IMR-90 (cell line): Measurements from ENCODE around the gene RBPJL. TPM values are rescaled to one million over a fixed set of nuclear protein-coding genes. Genes with fewer than 3 reads are reported as not detected.
A peak's percentile ranks its signal among the peaks of the same experiment; 100 is the strongest.

ENCODE experiments used
- ATAC-seq: fragments of 200-7000 bp; cut with Tn5 transposase; 2 replicates; pipeline ENCODE4 v1.9.1; 2020; ENCODE audit warnings: low read depth, mild to moderate bottlenecking, moderate library complexity
- Bru-seq: library from RNA; stranded (reverse); fragments of 400-500 nt; gene quantifications from one replicate; lab custom pipeline; 2021; lab: Mats Ljungman, UMichigan
- BruChase-seq, 2 experiments: library from RNA; stranded (reverse); fragments of 400-500 nt; gene quantifications; one replicate each; lab custom pipeline; 2021; lab: Mats Ljungman, UMichigan
- BruUV-seq: library from RNA; stranded (reverse); fragments of 400-500 nt; replicated peaks from 2 replicates; lab custom pipeline; 2021; lab: Mats Ljungman, UMichigan
- CTCF ChIA-PET: fragments of 300-600 bp; formaldehyde crosslinking; extraction: SDS; loops from one replicate; lab custom pipeline; 2021; ENCODE audit warnings: antibody characterized with exemption; lab: Yijun Ruan, JAX
- POLR2A ChIA-PET: fragments of 300-600 bp; sonication (Branson Sonifier 250); formaldehyde crosslinking; loops from one replicate; lab custom pipeline; 2022; ENCODE audit warnings: antibody characterized with exemption; ENCODE audit not compliant: unreplicated experiment; lab: Charles Lee
- DNase-seq: peaks from one replicate; pipeline ENCODE4 v3.0.0; 2013
- H2AFZ ChIP-seq: replicated peaks from 2 replicates; pipeline ENCODE3; 2013; ENCODE audit warnings: low read length, mild to moderate bottlenecking; ENCODE audit not compliant: poor library complexity
- H2AK5ac ChIP-seq: 2 replicates; pipeline ENCODE4 v1.6.1; 2013; ENCODE audit warnings: low read depth, low read length, inconsistent platforms
- H2AK9ac ChIP-seq: replicated peaks from 2 replicates; pipeline ENCODE3; 2013; ENCODE audit warnings: mild to moderate bottlenecking, low read depth, low read length, moderate library complexity; ENCODE audit not compliant: poor library complexity
- H2BK120ac ChIP-seq: 2 replicates; pipeline ENCODE4 v1.6.1; 2013; ENCODE audit warnings: low read depth, low read length, inconsistent platforms
- H2BK15ac ChIP-seq: 3 replicates; pipeline ENCODE4 v1.6.1; 2013; ENCODE audit warnings: low read depth, low read length, inconsistent platforms
- H2BK20ac ChIP-seq: 2 replicates; pipeline ENCODE4 v1.6.1; 2013; ENCODE audit warnings: low read depth, mild to moderate bottlenecking, inconsistent platforms, low read length, moderate library complexity
- H2BK5ac ChIP-seq: 2 replicates; pipeline ENCODE4 v1.6.1; 2013; ENCODE audit warnings: mild to moderate bottlenecking, low read depth, low read length, inconsistent platforms; ENCODE audit not compliant: poor library complexity, severe bottlenecking
- H3K14ac ChIP-seq: replicated peaks from 2 replicates; pipeline ENCODE4 v1.6.1; 2013; ENCODE audit warnings: low read depth, low read length, inconsistent platforms
- H3K18ac ChIP-seq: 2 replicates; pipeline ENCODE4 v1.6.1; 2013; ENCODE audit warnings: low read depth, low read length, control low read depth
- H3K23ac ChIP-seq: 2 replicates; pipeline ENCODE4 v1.6.1; 2013; ENCODE audit warnings: low read depth, low read length, inconsistent platforms
- H3K27ac ChIP-seq: 2 replicates; pipeline ENCODE4 v1.5.1; 2013; ENCODE audit warnings: mild to moderate bottlenecking, control low read depth, low read length; ENCODE audit not compliant: insufficient read depth
- H3K27me3 ChIP-seq: 2 replicates; pipeline ENCODE4 v1.6.1; 2013; ENCODE audit warnings: low read length; ENCODE audit not compliant: control insufficient read depth, insufficient read depth
- H3K36me3 ChIP-seq: 2 replicates; pipeline ENCODE4 v1.6.1; 2013; ENCODE audit warnings: low read length, mixed read lengths; ENCODE audit not compliant: control insufficient read depth, insufficient read depth
- H3K4ac ChIP-seq: 2 replicates; pipeline ENCODE4 v1.6.1; 2013; ENCODE audit warnings: low read depth, low read length, inconsistent platforms
- H3K4me1 ChIP-seq: 2 replicates; pipeline ENCODE4 v1.6.1; 2013; ENCODE audit warnings: low read length, mixed read lengths; ENCODE audit not compliant: control insufficient read depth, insufficient read depth
- H3K4me2 ChIP-seq: 2 replicates; pipeline ENCODE4 v1.6.1; 2013; ENCODE audit warnings: low read depth, mild to moderate bottlenecking, control low read depth, low read length, moderate library complexity
- H3K4me3 ChIP-seq: 2 replicates; pipeline ENCODE4 v1.5.1; 2013; ENCODE audit warnings: low read depth, mild to moderate bottlenecking, control low read depth, low read length, moderate library complexity; ENCODE audit not compliant: insufficient read depth
- H3K56ac ChIP-seq: 2 replicates; pipeline ENCODE4 v1.6.1; 2013; ENCODE audit warnings: low read length, inconsistent platforms; ENCODE audit not compliant: insufficient read depth; ENCODE audit errors: extremely low read depth
- H3K79me1 ChIP-seq, 2 experiments: 2 replicates each; pipeline ENCODE4 v1.6.1; 2013; ENCODE audit warnings: low read length in 2 of 2, inconsistent platforms in 1 of 2, low read depth in 1 of 2
- H3K9ac ChIP-seq: 2 replicates; pipeline ENCODE4 v1.6.1; 2013; ENCODE audit warnings: low read depth, low read length, control low read depth
- H3K9me1 ChIP-seq: 2 replicates; pipeline ENCODE4 v1.6.1; 2013; ENCODE audit warnings: low read length, inconsistent platforms; ENCODE audit not compliant: insufficient read depth
- H3K9me3 ChIP-seq: 2 replicates; pipeline ENCODE4 v1.6.1; 2013; ENCODE audit warnings: low read length; ENCODE audit not compliant: control insufficient read depth, insufficient read depth
- H4K20me1 ChIP-seq: 2 replicates; pipeline ENCODE4 v1.6.1; 2013; ENCODE audit warnings: low read length, inconsistent platforms; ENCODE audit not compliant: insufficient read depth
- H4K5ac ChIP-seq: 2 replicates; pipeline ENCODE4 v1.6.1; 2013; ENCODE audit warnings: mild to moderate bottlenecking, low read depth, low read length, control low read depth
- H4K8ac ChIP-seq, 2 experiments: 2 replicates each; pipeline ENCODE4 v1.6.1; 2013; ENCODE audit warnings: low read depth in 2 of 2, low read length in 2 of 2, control low read depth in 1 of 2, inconsistent platforms in 1 of 2
- H4K91ac ChIP-seq: 2 replicates; pipeline ENCODE4 v1.6.1; 2013; ENCODE audit warnings: low read depth, low read length, inconsistent platforms; ENCODE audit not compliant: insufficient read depth
- MXI1 ChIP-seq: IDR thresholded peaks from 2 replicates; pipeline ENCODE4 v1.6.1; 2012; ENCODE audit warnings: low read depth, mild to moderate bottlenecking, low read length, moderate library complexity, borderline replicate concordance
- RAD21 ChIP-seq: IDR thresholded peaks from 2 replicates; pipeline ENCODE4 v1.6.1; 2012; ENCODE audit warnings: low read length, improper control_type of control experiment
- SMC3 ChIP-seq: fragments of 150-350 bp; IDR thresholded peaks from 2 replicates; pipeline ENCODE4 v1.6.1; 2016; ENCODE audit warnings: low read depth, mild to moderate bottlenecking, antibody characterized with exemption, low read length, moderate library complexity
- WGBS, 2 experiments: methylation state at CpG; one replicate each; pipeline versions ENCODE4 v1.1.5 to v1.1.7; 2013; ENCODE audit warnings: missing lambda C conversion rate in 2 of 2; ENCODE audit not compliant: insufficient read length in 1 of 2; ENCODE audit errors: extremely low coverage in 2 of 2; 5-methylcytosine and 5-hydroxymethylcytosine counted together
- dilution Hi-C: fragments of 300-500 bp; cut with HindIII; formaldehyde crosslinking; loops from one replicate; pipeline ENCODE4 v1.14.3; 2018; ENCODE audit warnings: low sequenced_read_pairs; ENCODE audit not compliant: unreplicated experiment
- in situ Hi-C: fragments of 300-500 bp; cut with MboI; formaldehyde crosslinking; loops from 3 replicates; pipeline ENCODE4 v1.14.3; 2019; ENCODE audit warnings: low sequenced_read_pairs, inconsistent platforms, mixed read lengths
- intact Hi-C: fragments of 100-400 bp; cut with micrococcal nuclease; formaldehyde crosslinking; loops from 2 replicates; pipeline ENCODE4 v1.10.0; 2022
- long read RNA-seq: library from polyadenylated mRNA; unstranded; transcript quantifications from one replicate; pipeline ENCODE4 v2.0.0, GENCODE V29; 2021; ENCODE audit not compliant: unreplicated experiment
- polyA plus RNA-seq, 3 experiments: library from polyadenylated mRNA; depleted of rRNA; stranded (reverse); fragments of >200 nt; gene quantifications; 2 replicates each; pipeline ENCODE4 v1.2.3, GENCODE V29; 2012; ENCODE audit warnings: low replicate concordance in 1 of 3
- total RNA-seq: library from RNA; depleted of rRNA; stranded (reverse); fragments of >200 nt; gene quantifications from 2 replicates; pipeline ENCODE4 v1.2.3, GENCODE V29; 2012; rRNA removed
- TF ChIP-seq, protein P1 (sequence below): conservative IDR thresholded peaks from 2 replicates; pipeline ENCODE4 v1.5.1; 2012; ENCODE audit warnings: mild to moderate bottlenecking, low read depth, low read length, improper control_type of control experiment

RBPJL gene, protein sequence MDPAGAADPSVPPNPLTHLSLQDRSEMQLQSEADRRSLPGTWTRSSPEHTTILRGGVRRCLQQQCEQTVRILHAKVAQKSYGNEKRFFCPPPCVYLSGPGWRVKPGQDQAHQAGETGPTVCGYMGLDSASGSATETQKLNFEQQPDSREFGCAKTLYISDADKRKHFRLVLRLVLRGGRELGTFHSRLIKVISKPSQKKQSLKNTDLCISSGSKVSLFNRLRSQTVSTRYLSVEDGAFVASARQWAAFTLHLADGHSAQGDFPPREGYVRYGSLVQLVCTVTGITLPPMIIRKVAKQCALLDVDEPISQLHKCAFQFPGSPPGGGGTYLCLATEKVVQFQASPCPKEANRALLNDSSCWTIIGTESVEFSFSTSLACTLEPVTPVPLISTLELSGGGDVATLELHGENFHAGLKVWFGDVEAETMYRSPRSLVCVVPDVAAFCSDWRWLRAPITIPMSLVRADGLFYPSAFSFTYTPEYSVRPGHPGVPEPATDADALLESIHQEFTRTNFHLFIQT
- total RNA-seq (not detected in 2 replicates), polyA plus RNA-seq (2012; rRNA removed) (not detected in 2 replicates), Bru-seq, nascent RNA (not detected), BruChase-seq, experiment 1, labeled RNA remaining after a 6-hour chase (not detected), BruChase-seq, experiment 2, labeled RNA remaining after a 2-hour chase (not detected)
- not detected in 2 replicates for polyA plus RNA-seq (2012; cell fraction: cytosol; rRNA removed)
- polyA plus RNA-seq (2012; cell fraction: nucleus; rRNA removed; ENCODE audit: low replicate concordance), result not detected in 2 replicates
- long read RNA-seq, result 0 reads

DNA sequence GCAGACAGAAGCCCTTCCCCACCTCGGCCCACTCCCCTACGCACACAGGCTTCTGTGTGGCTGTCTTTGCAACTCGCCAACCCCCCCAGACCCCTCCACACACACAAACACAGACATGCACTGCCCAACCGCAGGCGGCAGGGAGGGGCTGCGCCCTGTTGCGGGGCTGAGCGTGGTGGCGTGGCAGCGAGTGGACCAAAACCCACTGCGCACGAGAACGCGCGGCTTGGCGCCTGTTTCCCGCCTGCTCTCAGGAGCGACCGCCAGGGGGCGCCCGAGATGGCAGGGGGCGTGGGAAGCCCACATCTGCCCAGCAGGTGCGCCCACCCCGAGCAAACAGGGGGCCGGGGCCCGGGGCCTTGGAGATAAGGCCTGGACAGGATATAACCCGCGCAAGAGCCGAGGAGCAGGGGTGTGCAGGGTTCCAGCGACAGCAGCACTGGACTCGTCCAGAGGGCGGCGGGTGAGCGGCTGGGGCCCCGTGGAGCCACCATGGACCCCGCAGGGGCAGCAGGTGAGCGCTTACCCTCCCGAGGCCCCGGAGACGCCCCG lies at the start of gene RBPJL:
Gene RBPJL, plus strand, starts transcription at position 410 of the 552 bp plus-strand sequence. Its CDS starts 83 bp downstream, at position 493.
- 10% methylated on average over 28 of the region's 41 CpGs; no CpG with 5 or more reads in 1 of the 2 experiments for WGBS, 2 experiments
- H3K9ac ChIP-seq, result no peak within 1 kb of the TSS
- no peak within 1 kb of the TSS for H3K14ac ChIP-seq
- no peak within 1 kb of the TSS for H4K5ac ChIP-seq
- POLR2A ChIA-PET, result no interaction called here
- H2BK120ac ChIP-seq, result no peak within 1 kb of the TSS
- BruUV-seq, result no TSS peak
- no peak within 1 kb of the TSS for H4K91ac ChIP-seq
- dilution Hi-C loops (no loop called here), intact Hi-C loops (no loop called here), in situ Hi-C loops (no loop called here)
- H2AFZ ChIP-seq, result peak within 1 kb of the TSS; percentile 77
- no peak within 1 kb of the TSS for H2BK15ac ChIP-seq
- H2AK5ac ChIP-seq, result no peak within 1 kb of the TSS
- no peaks in the 10 kb centered on the region for H4K20me1 ChIP-seq
- no peak within 1 kb of the TSS for H3K18ac ChIP-seq
- peaks cover 53% of the 10 kb centered on the region for H3K27me3 ChIP-seq
- peaks cover 2% of the 10 kb centered on the region; the same call in 1 of the 2 replicates for H3K4me1 ChIP-seq
- peak within 1 kb of the TSS; percentile 56; the same call in 1 of the 2 replicates for H3K4me2 ChIP-seq
- no peak within 1 kb of the TSS for H4K8ac ChIP-seq
- no peak within 1 kb of the TSS for H2AK9ac ChIP-seq
- DNase-seq, result no peak
- no peak for TF ChIP-seq MXI1
- TF ChIP-seq SMC3, result 0 out of 2 replicates have a peak, but pooled peaks have one; percentile 29
- TF ChIP-seq, protein P1, sequence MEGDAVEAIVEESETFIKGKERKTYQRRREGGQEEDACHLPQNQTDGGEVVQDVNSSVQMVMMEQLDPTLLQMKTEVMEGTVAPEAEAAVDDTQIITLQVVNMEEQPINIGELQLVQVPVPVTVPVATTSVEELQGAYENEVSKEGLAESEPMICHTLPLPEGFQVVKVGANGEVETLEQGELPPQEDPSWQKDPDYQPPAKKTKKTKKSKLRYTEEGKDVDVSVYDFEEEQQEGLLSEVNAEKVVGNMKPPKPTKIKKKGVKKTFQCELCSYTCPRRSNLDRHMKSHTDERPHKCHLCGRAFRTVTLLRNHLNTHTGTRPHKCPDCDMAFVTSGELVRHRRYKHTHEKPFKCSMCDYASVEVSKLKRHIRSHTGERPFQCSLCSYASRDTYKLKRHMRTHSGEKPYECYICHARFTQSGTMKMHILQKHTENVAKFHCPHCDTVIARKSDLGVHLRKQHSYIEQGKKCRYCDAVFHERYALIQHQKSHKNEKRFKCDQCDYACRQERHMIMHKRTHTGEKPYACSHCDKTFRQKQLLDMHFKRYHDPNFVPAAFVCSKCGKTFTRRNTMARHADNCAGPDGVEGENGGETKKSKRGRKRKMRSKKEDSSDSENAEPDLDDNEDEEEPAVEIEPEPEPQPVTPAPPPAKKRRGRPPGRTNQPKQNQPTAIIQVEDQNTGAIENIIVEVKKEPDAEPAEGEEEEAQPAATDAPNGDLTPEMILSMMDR, result peak; percentile 64
- TF ChIP-seq RAD21, result no peak
- no peaks in the 10 kb centered on the region for H3K79me1 ChIP-seq
- H3K4me3 ChIP-seq, result no peak within 1 kb of the TSS
- H2BK5ac ChIP-seq, result no peak within 1 kb of the TSS
- no peaks in the 10 kb centered on the region for H3K9me3 ChIP-seq
- no peak within 1 kb of the TSS for H3K27ac ChIP-seq
- no peaks in the 10 kb centered on the region for H3K9me1 ChIP-seq
- peak; percentile 51; the same call in 1 of the 2 replicates for ATAC-seq
- no peak within 1 kb of the TSS for H2BK20ac ChIP-seq
- CTCF ChIA-PET, result no interaction called here
- no peaks in the 10 kb centered on the region for H3K36me3 ChIP-seq
- H3K4ac ChIP-seq, result no peak within 1 kb of the TSS
- H3K56ac ChIP-seq, result no peak within 1 kb of the TSS
- no peak within 1 kb of the TSS for H3K23ac ChIP-seq
